Non-pigmented ciliary epithelial cell (primary cell): ENCODE measurements around the gene KMT2C.
"Not testable (repeated sequence)": the region's sequence is repeated elsewhere in the genome, so short reads cannot be mapped to it uniquely, and the experiment has no call there.

Experiments
- DNase-seq: peaks from one replicate; pipeline ENCODE4 v3.0.0-alpha.2; 2010; ENCODE audit warnings: low read depth

Gene KMT2C

GRCh38 chr7:152435384-152436110, at the start of gene KMT2C:
KMT2C (minus strand) TSS chr7:152436003; CDS start chr7:152435786, 217 bp downstream.
- DNase-seq, result no peak

GRCh38 chr7:152481082-152481481, 45.3 kb upstream of the KMT2C start:
- no peak for DNase-seq

GRCh38 chr7:152480664-152481063, 44.9 kb upstream of the KMT2C start:
- DNase-seq, result no peak

- no peak for DNase-seq
Measured at GRCh38 chr7:152479595-152479994, 43.8 kb upstream of the KMT2C start.

GRCh38 chr7:152478140-152478539, 42.3 kb upstream of the KMT2C start:
- no peak for DNase-seq

- DNase-seq, result no peak
Measured at GRCh38 chr7:152477079-152477478, 41.3 kb upstream of the KMT2C start.

GRCh38 chr7:152476551-152476950, 40.7 kb upstream of the KMT2C start:
- no peak for DNase-seq

GRCh38 chr7:152471023-152471620, 35.3 kb upstream of the KMT2C start:
- not testable (repeated sequence) for DNase-seq

- not testable (repeated sequence) for DNase-seq
Measured at GRCh38 chr7:152470251-152471022, 34.6 kb upstream of the KMT2C start.

- not testable (repeated sequence) for DNase-seq
Measured at GRCh38 chr7:152469576-152469975, 33.8 kb upstream of the KMT2C start.

- DNase-seq, result no peak
Measured at GRCh38 chr7:152467225-152467624, 31.4 kb upstream of the KMT2C start.

- DNase-seq, result no peak
Measured at GRCh38 chr7:152465119-152465387, 29.2 kb upstream of the KMT2C start.

GRCh38 chr7:152464312-152465118, 28.7 kb upstream of the KMT2C start:
- DNase-seq, result peak; percentile 17

- peak; percentile 87 for DNase-seq
Measured at GRCh38 chr7:152463709-152464311, 28.0 kb upstream of the KMT2C start.

GRCh38 chr7:152462995-152463708, 27.3 kb upstream of the KMT2C start:
- peak; percentile 5 for DNase-seq

GRCh38 chr7:152459724-152460251, 24.0 kb upstream of the KMT2C start:
- DNase-seq, result peak; percentile 19

GRCh38 chr7:152451356-152451755, 15.6 kb upstream of the KMT2C start:
- DNase-seq, result no peak

GRCh38 chr7:152445386-152446008, 9.7 kb upstream of the KMT2C start:
- DNase-seq, result not testable (repeated sequence)

GRCh38 chr7:152443586-152443985, 7.8 kb upstream of the KMT2C start:
- no peak for DNase-seq

- no peak for DNase-seq
Measured at GRCh38 chr7:152442330-152442835, 6.6 kb upstream of the KMT2C start.
